WTC11 (cell line): ENCODE results near the gene ZNF366. TPM values are rescaled to one million over a fixed set of nuclear protein-coding genes. Genes with fewer than 3 reads are reported as not detected.

ENCODE experiments used
- ATAC-seq: fragments of 200-7000 bp; cut with Tn5 transposase; 2 replicates; pipeline ENCODE4 v1.10.0; 2021; ENCODE audit warnings: mild to moderate bottlenecking, moderate library complexity
- CTCF ChIA-PET: fragments of 300-600 bp; sonication (Branson Sonifier 250); formaldehyde crosslinking; loops from one replicate; lab custom pipeline; 2021; ENCODE audit warnings: antibody characterized with exemption; lab: Charles Lee
- POLR2A ChIA-PET: fragments of 350-600 bp; sonication (Branson Sonifier 250); formaldehyde crosslinking; loops from one replicate; lab custom pipeline; 2021; ENCODE audit warnings: antibody characterized with exemption; lab: Charles Lee
- DNase-seq: peaks from one replicate; pipeline ENCODE4 v3.0.0; 2021; ENCODE audit warnings: low spot score
- H3K27ac Mint-ChIP-seq: 2 replicates; pipeline ENCODE4 v1.8.0; 2021; ENCODE audit warnings: mixed read lengths
- H3K27me3 Mint-ChIP-seq: 2 replicates; pipeline ENCODE4 v1.8.0; 2021; ENCODE audit warnings: low read depth, mild to moderate bottlenecking, moderate library complexity, mixed read lengths
- H3K36me3 Mint-ChIP-seq: 2 replicates; pipeline ENCODE4 v1.8.0; 2021; ENCODE audit warnings: mixed read lengths
- H3K4me1 Mint-ChIP-seq: 2 replicates; pipeline ENCODE4 v1.8.0; 2022; ENCODE audit warnings: mixed read lengths
- H3K4me3 Mint-ChIP-seq: 2 replicates; pipeline ENCODE4 v1.8.0; 2021; ENCODE audit warnings: mild to moderate bottlenecking, moderate library complexity, mixed read lengths
- H3K9me3 Mint-ChIP-seq: 2 replicates; pipeline ENCODE4 v1.8.0; 2021; ENCODE audit warnings: mixed read lengths
- ELF4 ChIP-seq: sonication (generic); formaldehyde crosslinking; IDR thresholded peaks from 2 replicates; pipeline ENCODE4 v1.8.1; 2022; ENCODE audit warnings: low read depth, mild to moderate bottlenecking, moderate library complexity, missing genetic modification reagents
- NFATC4 ChIP-seq: fragments of 250-450 bp; sonication (Bioruptor Pico); IDR thresholded peaks from 2 replicates; pipeline ENCODE4 v1.9.0; 2021; ENCODE audit warnings: mild to moderate bottlenecking
- NR1H2 ChIP-seq: sonication (generic); formaldehyde crosslinking; IDR thresholded peaks from 2 replicates; pipeline ENCODE4 v1.9.0; 2021; ENCODE audit warnings: mild to moderate bottlenecking, moderate library complexity, missing genetic modification reagents
- NR2C2 ChIP-seq: sonication (generic); formaldehyde crosslinking; IDR thresholded peaks from 2 replicates; pipeline ENCODE4 v1.8.0; 2022; ENCODE audit warnings: mild to moderate bottlenecking, missing genetic modification reagents
- OVOL2 ChIP-seq: fragments of 250-450 bp; sonication (Bioruptor Pico); IDR thresholded peaks from 2 replicates; pipeline ENCODE4 v1.9.0; 2021; ENCODE audit warnings: mild to moderate bottlenecking, borderline replicate concordance
- PRRX2 ChIP-seq: fragments of 250-450 bp; sonication (Bioruptor Pico); IDR thresholded peaks from 2 replicates; pipeline ENCODE4 v1.8.0; 2021; ENCODE audit warnings: mild to moderate bottlenecking
- SMAD3 ChIP-seq: sonication (generic); formaldehyde crosslinking; IDR thresholded peaks from 2 replicates; pipeline ENCODE4 v1.8.0; 2022; ENCODE audit warnings: missing genetic modification reagents, mild to moderate bottlenecking, borderline replicate concordance
- SOX15 ChIP-seq: fragments of 250-450 bp; sonication (Bioruptor Pico); IDR thresholded peaks from 2 replicates; pipeline ENCODE4 v1.9.0; 2021; ENCODE audit warnings: mild to moderate bottlenecking
- SP1 ChIP-seq: sonication (generic); formaldehyde crosslinking; conservative IDR thresholded peaks from 2 replicates; pipeline ENCODE4 v1.8.1; 2022; ENCODE audit warnings: missing genetic modification reagents
- TEAD1 ChIP-seq: sonication (generic); formaldehyde crosslinking; IDR thresholded peaks from 2 replicates; pipeline ENCODE4 v1.8.0; 2022; ENCODE audit warnings: mild to moderate bottlenecking, missing genetic modification reagents
- ZNF317 ChIP-seq: sonication (generic); formaldehyde crosslinking; IDR thresholded peaks from 2 replicates; pipeline ENCODE4 v1.8.1; 2023; ENCODE audit warnings: low read depth, mild to moderate bottlenecking, moderate library complexity, missing genetic modification reagents, borderline replicate concordance
- ZNF396 ChIP-seq: fragments of 250-450 bp; sonication (Bioruptor Pico); IDR thresholded peaks from 2 replicates; pipeline ENCODE4 v1.8.0; 2021; ENCODE audit warnings: mild to moderate bottlenecking, moderate library complexity, borderline replicate concordance
- ZNF671 ChIP-seq: fragments of 250-450 bp; sonication (Bioruptor Pico); IDR thresholded peaks from 2 replicates; pipeline ENCODE4 v1.8.0; 2021; ENCODE audit warnings: mild to moderate bottlenecking
- total RNA-seq: library from RNA; stranded (reverse); gene quantifications from 3 replicates; pipeline ENCODE4 v1.2.3, GENCODE V29; 2021
- TF ChIP-seq, protein P1 (sequence below): fragments of 250-450 bp; sonication (Bioruptor Pico); IDR thresholded peaks from 2 replicates; pipeline ENCODE4 v1.9.0; 2021; ENCODE audit warnings: moderate library complexity, mild to moderate bottlenecking, inconsistent platforms, borderline replicate concordance
- TF ChIP-seq, protein P2 (sequence below): sonication (generic); formaldehyde crosslinking; IDR thresholded peaks from 2 replicates; pipeline ENCODE4 v1.8.1; 2023; ENCODE audit warnings: mild to moderate bottlenecking, missing genetic modification reagents, moderate library complexity
- TF ChIP-seq, protein P3 (sequence below): sonication (generic); formaldehyde crosslinking; IDR thresholded peaks from 2 replicates; pipeline ENCODE4 v1.8.1; 2023; ENCODE audit warnings: mild to moderate bottlenecking, moderate library complexity, missing genetic modification reagents
- TF ChIP-seq, protein P4 (sequence below): sonication (generic); formaldehyde crosslinking; conservative IDR thresholded peaks from 2 replicates; pipeline ENCODE4 v1.8.1; 2022; ENCODE audit warnings: mild to moderate bottlenecking, missing genetic modification reagents
- TF ChIP-seq, protein P5 (sequence below): sonication (generic); formaldehyde crosslinking; IDR thresholded peaks from 2 replicates; pipeline ENCODE4 v1.8.1; 2022; ENCODE audit warnings: low read depth, missing genetic modification reagents, borderline replicate concordance

ZNF366 gene
- total RNA-seq, 1 experiment from 2014 or later, result not detected

DNA sequence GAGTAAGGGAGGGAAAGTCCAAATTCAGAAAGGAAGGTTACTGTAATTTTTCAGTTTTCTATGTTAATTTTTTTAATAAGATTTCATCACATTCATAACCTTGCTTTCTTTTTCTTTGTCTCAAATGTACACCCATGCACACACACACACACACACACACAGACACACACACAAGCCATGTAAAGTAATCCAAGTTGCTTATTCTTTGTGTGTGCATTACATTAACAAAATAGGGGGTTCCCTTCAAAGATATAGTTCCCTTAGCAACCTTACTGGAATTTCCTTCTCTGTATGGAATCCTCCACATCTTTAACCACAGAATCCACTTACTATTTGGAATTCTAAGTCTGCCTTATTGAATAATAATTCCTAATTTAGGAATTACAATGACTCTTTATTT is 32.7 kb downstream of the ZNF366 start (continued):
- TF ChIP-seq NR1H2 (CRISPR knock-in tag), result no peak
- TF ChIP-seq, protein P1, sequence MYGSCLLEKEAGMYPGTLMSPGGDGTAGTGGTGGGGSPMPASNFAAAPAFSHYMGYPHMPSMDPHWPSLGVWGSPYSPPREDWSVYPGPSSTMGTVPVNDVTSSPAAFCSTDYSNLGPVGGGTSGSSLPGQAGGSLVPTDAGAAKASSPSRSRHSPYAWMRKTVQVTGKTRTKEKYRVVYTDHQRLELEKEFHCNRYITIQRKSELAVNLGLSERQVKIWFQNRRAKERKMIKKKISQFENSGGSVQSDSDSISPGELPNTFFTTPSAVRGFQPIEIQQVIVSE, result no peak
- TF ChIP-seq, protein P2, sequence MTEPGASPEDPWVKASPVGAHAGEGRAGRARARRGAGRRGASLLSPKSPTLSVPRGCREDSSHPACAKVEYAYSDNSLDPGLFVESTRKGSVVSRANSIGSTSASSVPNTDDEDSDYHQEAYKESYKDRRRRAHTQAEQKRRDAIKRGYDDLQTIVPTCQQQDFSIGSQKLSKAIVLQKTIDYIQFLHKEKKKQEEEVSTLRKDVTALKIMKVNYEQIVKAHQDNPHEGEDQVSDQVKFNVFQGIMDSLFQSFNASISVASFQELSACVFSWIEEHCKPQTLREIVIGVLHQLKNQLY (CRISPR knock-in tag), result no peak

DNA sequence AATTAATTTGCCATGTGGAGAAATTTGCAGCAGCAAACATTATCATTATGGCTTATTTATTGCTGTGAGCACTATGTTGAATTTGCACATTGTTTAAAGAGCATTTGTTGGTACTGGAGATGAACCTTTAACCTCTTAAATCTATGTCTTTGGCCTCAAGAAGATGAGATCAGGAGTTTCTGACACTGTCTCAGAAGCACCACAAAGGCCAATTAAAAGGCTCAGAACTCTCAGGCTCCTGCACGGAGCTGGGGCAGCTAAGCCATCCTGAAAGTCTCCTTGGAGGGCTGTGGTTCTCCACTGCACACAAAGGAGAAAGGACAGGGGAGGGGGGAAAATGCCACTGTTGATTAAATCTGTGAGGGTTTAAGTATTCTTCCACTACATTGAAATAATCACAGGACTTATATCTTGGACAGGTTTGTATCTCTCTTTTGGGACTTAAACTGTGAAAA is 33.1 kb downstream of the ZNF366 start:
- H3K36me3 Mint-ChIP-seq, result no peaks in the 10 kb centered on the region
- H3K27me3 Mint-ChIP-seq, result no peaks in the 10 kb centered on the region; the same call in 1 of the 2 replicates
- no peak overlapping the region for H3K27ac Mint-ChIP-seq
- H3K9me3 Mint-ChIP-seq, result peaks cover 8% of the 10 kb centered on the region
- H3K4me3 Mint-ChIP-seq, result no peak overlapping the region
- ATAC-seq, result no peak
- no peaks in the 10 kb centered on the region for H3K4me1 Mint-ChIP-seq
- TF ChIP-seq ZNF396 (CRISPR knock-in tag) (no peak), NR2C2 (CRISPR knock-in tag) (no peak), SMAD3 (no peak), SP1 (CRISPR knock-in tag) (no peak), SOX15 (no peak), ZNF317 (CRISPR knock-in tag) (no peak), PRRX2 (no peak)
- TF ChIP-seq, protein P3, sequence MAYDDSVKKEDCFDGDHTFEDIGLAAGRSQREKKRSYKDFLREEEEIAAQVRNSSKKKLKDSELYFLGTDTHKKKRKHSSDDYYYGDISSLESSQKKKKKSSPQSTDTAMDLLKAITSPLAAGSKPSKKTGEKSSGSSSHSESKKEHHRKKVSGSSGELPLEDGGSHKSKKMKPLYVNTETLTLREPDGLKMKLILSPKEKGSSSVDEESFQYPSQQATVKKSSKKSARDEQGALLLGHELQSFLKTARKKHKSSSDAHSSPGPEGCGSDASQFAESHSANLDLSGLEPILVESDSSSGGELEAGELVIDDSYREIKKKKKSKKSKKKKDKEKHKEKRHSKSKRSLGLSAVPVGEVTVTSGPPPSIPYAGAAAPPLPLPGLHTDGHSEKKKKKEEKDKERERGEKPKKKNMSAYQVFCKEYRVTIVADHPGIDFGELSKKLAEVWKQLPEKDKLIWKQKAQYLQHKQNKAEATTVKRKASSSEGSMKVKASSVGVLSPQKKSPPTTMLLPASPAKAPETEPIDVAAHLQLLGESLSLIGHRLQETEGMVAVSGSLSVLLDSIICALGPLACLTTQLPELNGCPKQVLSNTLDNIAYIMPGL, result no peak
- DNase-seq, result no peak
- ChIA-PET POLR2A (no interaction called here), CTCF (no interaction called here)

DNA sequence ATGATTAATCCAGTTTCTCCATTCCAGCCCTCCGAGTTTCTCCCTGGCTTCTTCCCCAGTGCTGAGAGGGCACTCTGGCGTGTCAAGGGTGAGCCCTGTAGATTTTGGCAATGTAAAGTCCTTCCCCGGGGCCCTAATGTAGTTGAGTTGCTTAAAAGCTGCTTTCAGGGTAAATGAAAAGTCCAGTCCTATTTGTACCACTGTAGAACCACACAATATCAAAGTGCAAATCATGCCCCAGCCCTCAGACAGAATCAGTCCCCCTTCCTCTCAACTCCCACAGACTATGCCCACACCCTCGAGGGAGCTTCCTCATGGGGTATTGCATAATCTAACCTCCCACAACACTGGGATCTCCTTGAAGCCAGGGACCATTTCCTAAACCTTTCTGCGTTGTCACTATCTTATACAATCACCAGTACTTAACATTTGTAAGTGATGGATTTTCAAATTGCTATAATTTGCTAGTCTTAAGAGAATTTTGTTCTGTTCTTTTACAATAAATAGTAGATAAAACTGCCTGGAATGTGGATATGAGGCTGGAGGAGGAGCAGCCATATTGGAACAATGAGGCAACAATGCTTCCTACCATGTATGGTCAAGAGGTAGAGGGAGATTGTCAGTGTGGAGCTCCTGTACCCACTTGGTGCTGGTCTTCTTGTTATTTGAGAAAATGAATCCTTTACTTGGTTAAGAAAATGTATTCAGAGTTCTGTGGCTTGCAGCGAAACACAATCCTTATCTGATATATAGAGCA is 34.4 kb downstream of the ZNF366 start:
- TF ChIP-seq OVOL2 (CRISPR knock-in tag), result no peak
- no peak for TF ChIP-seq ZNF671 (CRISPR knock-in tag)
- TF ChIP-seq NFATC4 (CRISPR knock-in tag), result no peak
- TF ChIP-seq TEAD1 (CRISPR knock-in tag), result no peak
- TF ChIP-seq, protein P4, sequence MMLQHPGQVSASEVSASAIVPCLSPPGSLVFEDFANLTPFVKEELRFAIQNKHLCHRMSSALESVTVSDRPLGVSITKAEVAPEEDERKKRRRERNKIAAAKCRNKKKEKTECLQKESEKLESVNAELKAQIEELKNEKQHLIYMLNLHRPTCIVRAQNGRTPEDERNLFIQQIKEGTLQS (CRISPR knock-in tag), result no peak
- TF ChIP-seq, protein P5, sequence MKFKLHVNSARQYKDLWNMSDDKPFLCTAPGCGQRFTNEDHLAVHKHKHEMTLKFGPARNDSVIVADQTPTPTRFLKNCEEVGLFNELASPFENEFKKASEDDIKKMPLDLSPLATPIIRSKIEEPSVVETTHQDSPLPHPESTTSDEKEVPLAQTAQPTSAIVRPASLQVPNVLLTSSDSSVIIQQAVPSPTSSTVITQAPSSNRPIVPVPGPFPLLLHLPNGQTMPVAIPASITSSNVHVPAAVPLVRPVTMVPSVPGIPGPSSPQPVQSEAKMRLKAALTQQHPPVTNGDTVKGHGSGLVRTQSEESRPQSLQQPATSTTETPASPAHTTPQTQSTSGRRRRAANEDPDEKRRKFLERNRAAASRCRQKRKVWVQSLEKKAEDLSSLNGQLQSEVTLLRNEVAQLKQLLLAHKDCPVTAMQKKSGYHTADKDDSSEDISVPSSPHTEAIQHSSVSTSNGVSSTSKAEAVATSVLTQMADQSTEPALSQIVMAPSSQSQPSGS (CRISPR knock-in tag), result no peak
- no peak for TF ChIP-seq PRRX2
- no peak for TF ChIP-seq ELF4
- Mint-ChIP-seq H3K9me3 (peaks cover 8% of the 10 kb centered on the region), H3K4me1 (no peaks in the 10 kb centered on the region), H3K4me3 (no peak overlapping the region), H3K27ac (no peak overlapping the region), H3K27me3 (no peaks in the 10 kb centered on the region), H3K36me3 (no peaks in the 10 kb centered on the region)
- ATAC-seq (no peak), DNase-seq (no peak)
- POLR2A ChIA-PET, result no interaction called here
- CTCF ChIA-PET, result interaction anchor here (1.3 kb wide), 1 partner anchor 9 kb away, joined by 3 read pairs; no protein-coding TSS in a partner anchor
